Mucosa of descending colon (tissue), 3 donors: ENCODE results near the gene DAP. TPM values are rescaled to one million over a fixed set of nuclear protein-coding genes. Genes with fewer than 3 reads are reported as not detected.

Source experiments
- ATAC-seq: fragments of 200-7000 bp; cut with Tn5 transposase; one replicate; pipeline ENCODE4 v1.9.1; 2020; ENCODE audit warnings: mild to moderate bottlenecking, moderate library complexity
- DNase-seq, 3 donors: peaks; one replicate each; pipeline ENCODE4 v3.0.0-alpha.2; 2020
- H3K36me3 ChIP-seq: fragments of 200-600 bp; one replicate; pipeline ENCODE4 v1.8.0; 2021; ENCODE audit warnings: low read depth, mild to moderate bottlenecking
- H3K4me1 ChIP-seq: fragments of 200-600 bp; one replicate; pipeline ENCODE4 v1.8.0; 2021; ENCODE audit warnings: low read depth, mild to moderate bottlenecking
- H3K4me3 ChIP-seq: fragments of 200-600 bp; one replicate; pipeline ENCODE4 v1.8.0; 2021; ENCODE audit warnings: mild to moderate bottlenecking
- H3K9me3 ChIP-seq: fragments of 200-600 bp; one replicate; pipeline ENCODE4 v1.8.0; 2021; ENCODE audit warnings: mild to moderate bottlenecking
- intact Hi-C, 2 donors: fragments of 100-400 bp; cut with DNase I in 1 of 2; cut with micrococcal nuclease in 1 of 2; formaldehyde crosslinking; loops; one replicate each; pipeline versions ENCODE4 v1.11.0 to v1.11.1; 2022; cut with DNase I, micrococcal nuclease
- total RNA-seq, 3 donors: library from RNA; stranded (reverse); fragmentation: NEBNext Ultra II Directional in 2 of 3; extraction: Animal tissue kit (Norgen Biotek cat#: 25700) in 2 of 3; gene quantifications; one replicate each; pipeline versions ENCODE4 v1.2.1 to v1.2.4, GENCODE V29; 2021 to 2023
- TF ChIP-seq, protein P1 (sequence below): fragments of 200-600 bp; IDR thresholded peaks from one replicate; pipeline ENCODE4 v1.8.0; 2022; ENCODE audit warnings: antibody characterized with exemption, mild to moderate bottlenecking
- donor health status: DM: no; HTN: no; CAD: no; lungs with moderate emphysema.
- donor health status: DM: no; HTN: no; CAD: no.
- donor health status: DM: no; HTN: yes; CAD: no.

The DAP gene
- total RNA-seq, 3 donors from 2014 or later = 63.7 to 125 (median 109) TPM

DNA sequence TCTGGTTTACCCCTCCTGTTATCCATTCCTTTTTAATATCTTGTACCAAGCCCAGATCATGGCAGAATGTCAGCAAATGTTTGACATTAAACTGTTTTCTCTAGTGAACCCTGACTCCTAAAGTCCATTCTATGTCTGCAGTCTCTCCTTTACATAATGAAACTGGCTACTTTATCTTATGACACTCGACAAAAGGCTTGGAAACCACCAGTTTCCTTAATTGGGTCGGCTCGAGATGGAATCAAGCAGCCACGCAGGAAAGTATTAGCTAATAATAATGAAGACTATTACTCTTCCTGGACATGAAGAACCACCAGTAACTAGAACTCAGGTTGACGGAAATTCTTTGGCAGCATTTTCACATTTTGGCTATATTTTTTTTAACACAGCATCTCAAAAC is 17.5 kb downstream of the DAP start:
- Histone ChIP-seq H3K36me3 (no peaks in the 10 kb centered on the region), H3K4me3 (no peak overlapping the region), H3K9me3 (peaks cover 3% of the 10 kb centered on the region), H3K4me1 (peaks cover 14% of the 10 kb centered on the region)
- DNase-seq (no peak), ATAC-seq (no peak)
- intact Hi-C loops = no loop called here
- TF ChIP-seq, protein P1, sequence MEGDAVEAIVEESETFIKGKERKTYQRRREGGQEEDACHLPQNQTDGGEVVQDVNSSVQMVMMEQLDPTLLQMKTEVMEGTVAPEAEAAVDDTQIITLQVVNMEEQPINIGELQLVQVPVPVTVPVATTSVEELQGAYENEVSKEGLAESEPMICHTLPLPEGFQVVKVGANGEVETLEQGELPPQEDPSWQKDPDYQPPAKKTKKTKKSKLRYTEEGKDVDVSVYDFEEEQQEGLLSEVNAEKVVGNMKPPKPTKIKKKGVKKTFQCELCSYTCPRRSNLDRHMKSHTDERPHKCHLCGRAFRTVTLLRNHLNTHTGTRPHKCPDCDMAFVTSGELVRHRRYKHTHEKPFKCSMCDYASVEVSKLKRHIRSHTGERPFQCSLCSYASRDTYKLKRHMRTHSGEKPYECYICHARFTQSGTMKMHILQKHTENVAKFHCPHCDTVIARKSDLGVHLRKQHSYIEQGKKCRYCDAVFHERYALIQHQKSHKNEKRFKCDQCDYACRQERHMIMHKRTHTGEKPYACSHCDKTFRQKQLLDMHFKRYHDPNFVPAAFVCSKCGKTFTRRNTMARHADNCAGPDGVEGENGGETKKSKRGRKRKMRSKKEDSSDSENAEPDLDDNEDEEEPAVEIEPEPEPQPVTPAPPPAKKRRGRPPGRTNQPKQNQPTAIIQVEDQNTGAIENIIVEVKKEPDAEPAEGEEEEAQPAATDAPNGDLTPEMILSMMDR = no peak

DNA sequence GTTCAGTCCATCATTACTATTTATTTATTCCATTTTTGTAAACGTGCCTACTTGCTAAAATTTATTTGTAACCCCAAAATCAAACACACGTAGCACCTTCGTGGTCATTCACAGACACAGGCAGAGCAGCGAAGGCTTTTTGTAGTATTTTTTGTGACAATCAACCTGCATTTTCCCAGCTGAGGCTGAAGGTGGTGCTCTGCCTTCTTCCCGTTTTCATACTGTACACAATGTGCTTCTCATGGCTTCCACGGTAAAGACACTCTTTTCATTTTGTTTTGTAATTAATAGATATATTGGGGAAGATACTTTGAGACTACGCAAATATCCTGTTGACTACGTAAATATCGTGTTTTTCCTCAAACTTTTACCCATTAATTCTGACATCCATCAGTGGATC is 19.4 kb downstream of the DAP start:
- intact Hi-C loops = no loop called here
- ATAC-seq (no peak), DNase-seq (no peak)
- Histone ChIP-seq H3K9me3 (peaks cover 3% of the 10 kb centered on the region), H3K36me3 (no peaks in the 10 kb centered on the region), H3K4me1 (peaks cover 8% of the 10 kb centered on the region), H3K4me3 (no peak overlapping the region)
- TF ChIP-seq, protein P1 = no peak

DNA sequence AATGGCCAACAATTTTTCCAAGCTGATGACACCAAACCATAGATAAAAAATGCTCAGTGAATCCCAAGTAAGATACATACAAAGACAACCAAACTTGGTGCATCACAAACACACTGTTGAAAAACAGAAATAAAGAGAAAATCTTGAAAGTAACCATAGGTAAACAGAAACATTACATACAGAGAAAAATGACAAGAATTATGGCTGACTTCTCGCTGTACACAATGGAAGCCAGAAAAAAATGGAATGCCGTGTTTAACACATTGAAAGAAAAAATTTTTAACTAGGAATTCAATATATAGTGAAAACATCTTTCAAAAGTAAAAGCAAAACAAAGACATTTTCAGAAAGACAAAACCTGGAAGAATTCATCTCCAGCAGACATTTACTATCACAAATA is 20.6 kb downstream of the DAP start:
- no peak for DNase-seq
- Histone ChIP-seq H3K4me3 (no peak overlapping the region), H3K4me1 (peaks cover 4% of the 10 kb centered on the region), H3K36me3 (no peaks in the 10 kb centered on the region), H3K9me3 (peaks cover 3% of the 10 kb centered on the region)
- intact Hi-C loops = no loop called here
- no peak for ATAC-seq
- TF ChIP-seq, protein P1 = no peak

DNA sequence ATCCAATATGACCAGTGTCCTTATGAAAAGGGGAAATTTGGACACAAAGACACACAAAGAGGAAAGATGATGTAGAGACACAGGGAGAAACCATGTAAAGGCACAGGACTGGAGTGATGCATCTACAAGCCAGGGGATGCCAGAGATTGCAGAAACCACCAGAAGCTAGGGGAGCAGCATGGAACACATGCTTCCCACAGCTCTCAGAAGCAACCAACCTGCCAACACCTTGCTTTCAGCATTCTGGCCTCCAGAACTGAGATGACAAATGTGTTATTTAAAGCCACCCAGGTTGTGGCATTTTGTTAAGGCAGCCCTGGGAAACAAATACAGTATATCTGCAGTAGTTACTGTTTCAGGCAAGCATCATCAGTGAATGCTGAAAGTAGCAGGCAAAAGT is 23.2 kb downstream of the DAP start:
- H3K4me1 ChIP-seq = peaks cover 4% of the 10 kb centered on the region
- no peak for DNase-seq
- TF ChIP-seq, protein P1 = no peak

DNA sequence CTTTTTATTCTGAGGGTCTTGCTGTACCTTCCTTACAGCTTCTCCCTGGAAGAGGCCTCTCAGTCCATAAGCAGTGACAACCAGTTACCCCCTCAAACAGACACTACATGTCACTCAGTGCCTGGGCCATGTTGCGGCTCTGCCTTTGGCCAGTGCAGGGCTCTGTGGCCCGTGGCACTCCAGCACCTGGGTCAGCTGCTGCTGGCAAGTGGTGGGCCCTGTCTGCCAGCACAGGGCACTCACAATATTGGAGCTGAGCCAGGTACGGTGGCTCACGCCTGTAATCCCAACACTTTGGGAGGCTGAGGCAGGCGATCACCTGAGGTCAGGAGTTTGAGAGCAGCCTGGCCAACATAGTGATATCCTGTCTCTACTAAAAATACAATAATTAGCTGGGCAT is 24.2 kb downstream of the DAP start:
- no peak overlapping the region for H3K4me3 ChIP-seq
- H3K4me1 ChIP-seq = peaks cover 4% of the 10 kb centered on the region
- intact Hi-C loops = no loop called here
- DNase-seq (no peak), ATAC-seq (no peak)
- TF ChIP-seq, protein P1 = no peak
- H3K36me3 ChIP-seq = no peaks in the 10 kb centered on the region
- peaks cover 3% of the 10 kb centered on the region for H3K9me3 ChIP-seq

More for the DNA sequence above, 23.2 kb downstream of the DAP start:
- H3K9me3 ChIP-seq = peaks cover 3% of the 10 kb centered on the region
- H3K36me3 ChIP-seq = no peaks in the 10 kb centered on the region
- ATAC-seq = no peak
- no peak overlapping the region for H3K4me3 ChIP-seq
- intact Hi-C loops = no loop called here

DNA sequence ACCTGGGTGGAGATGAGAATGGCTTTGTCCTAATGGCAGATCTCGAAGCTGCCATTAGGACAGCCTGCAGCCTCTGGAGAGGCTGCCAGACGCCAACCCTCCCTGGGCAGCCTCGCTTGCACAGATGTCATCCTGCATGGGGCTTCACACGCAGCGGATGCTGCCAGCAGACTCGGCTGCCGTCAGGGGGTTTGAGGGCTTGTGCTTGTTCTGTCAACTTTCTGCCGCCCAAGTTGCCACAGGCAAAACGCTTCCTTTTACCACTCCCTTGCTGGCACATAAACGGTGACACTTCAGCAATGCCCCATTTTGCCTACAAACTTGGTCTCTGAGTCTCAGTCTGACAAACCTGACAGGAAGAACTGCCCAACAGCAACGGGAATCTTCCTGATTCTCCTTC is 24.7 kb downstream of the DAP start:
- Histone ChIP-seq H3K4me1 (peaks cover 4% of the 10 kb centered on the region), H3K4me3 (no peak overlapping the region), H3K9me3 (peaks cover 3% of the 10 kb centered on the region), H3K36me3 (no peaks in the 10 kb centered on the region)
- no peak for ATAC-seq
- intact Hi-C loops = no loop called here
- TF ChIP-seq, protein P1 = no peak
- no peak for DNase-seq
